ENCODE measurements around the gene SMIM10L2A.
"Not testable (repeated sequence)": the region's sequence is repeated elsewhere in the genome, so short reads cannot be mapped to it uniquely, and the experiment has no call there.

SMIM10L2A gene

GRCh38 chrX:135403374-135403773 is 18.4 kb upstream of the SMIM10L2A start:
- in situ Hi-C loops (cut with MboI; ENCODE audit: low sequenced_read_pairs) = no loop called here
- no peaks in the 10 kb centered on the region for H3K27me3 ChIP-seq (ENCODE audit: low read depth)
- DNase-seq (ENCODE audit: low spot score in 2 of 2) = no peak

GRCh38 chrX:135406428-135406827 is 15.3 kb upstream of the SMIM10L2A start:
- H3K36me3 ChIP-seq (replicated peaks); H3K9me3 ChIP-seq; H3K4me3 ChIP-seq; in situ Hi-C loops (cut with MboI; ENCODE audit: low sequenced_read_pairs); H3K27me3 ChIP-seq (ENCODE audit: low read depth): not testable (repeated sequence)
- peak; percentile 30 to 59 for DNase-seq (ENCODE audit: low spot score in 2 of 2)
- peaks cover 41% of the 10 kb centered on the region for H3K4me1 ChIP-seq

More at GRCh38 chrX:135403374-135403773, 18.4 kb upstream of the SMIM10L2A start:
- Histone ChIP-seq H3K36me3 (replicated peaks) (no peaks in the 10 kb centered on the region), H3K4me3 (no peak overlapping the region), H3K4me1 (peaks cover 22% of the 10 kb centered on the region), H3K9me3 (no peaks in the 10 kb centered on the region)

GRCh38 chrX:135408794-135409193 is 12.9 kb upstream of the SMIM10L2A start:
- in situ Hi-C loops (cut with MboI; ENCODE audit: low sequenced_read_pairs) = no loop called here
- DNase-seq (ENCODE audit: low spot score in 2 of 2) = no peak
- Histone ChIP-seq H3K4me1 (peaks cover 41% of the 10 kb centered on the region), H3K36me3 (replicated peaks) (no peaks in the 10 kb centered on the region), H3K4me3 (no peak overlapping the region), H3K9me3 (no peaks in the 10 kb centered on the region), H3K27me3 (ENCODE audit: low read depth) (no peaks in the 10 kb centered on the region)

GRCh38 chrX:135410861-135411627 is 10.7 kb upstream of the SMIM10L2A start:
- no peak overlapping the region for H3K4me3 ChIP-seq
- H3K4me1 ChIP-seq = peaks cover 32% of the 10 kb centered on the region
- no peaks in the 10 kb centered on the region for H3K9me3 ChIP-seq
- H3K27me3 ChIP-seq (ENCODE audit: low read depth) = no peaks in the 10 kb centered on the region
- in situ Hi-C loops (cut with MboI; ENCODE audit: low sequenced_read_pairs) = no loop called here
- DNase-seq (ENCODE audit: low spot score in 2 of 2) = no peak
- no peaks in the 10 kb centered on the region for H3K36me3 ChIP-seq (replicated peaks)

- no peaks in the 10 kb centered on the region for H3K27me3 ChIP-seq (ENCODE audit: low read depth)
- no peaks in the 10 kb centered on the region for H3K36me3 ChIP-seq (replicated peaks)
- H3K4me3 ChIP-seq = no peak overlapping the region
- H3K4me1 ChIP-seq = peaks cover 30% of the 10 kb centered on the region
- in situ Hi-C loops (cut with MboI; ENCODE audit: low sequenced_read_pairs) = no loop called here
- no peaks in the 10 kb centered on the region for H3K9me3 ChIP-seq
- DNase-seq (ENCODE audit: low spot score in 2 of 2) = no peak
Measured at GRCh38 chrX:135411893-135412292, 9.9 kb upstream of the SMIM10L2A start.

- in situ Hi-C loops (cut with MboI; ENCODE audit: low sequenced_read_pairs) = no loop called here
Measured at GRCh38 chrX:135416546-135416945, 5.2 kb upstream of the SMIM10L2A start.

GRCh38 chrX:135420831-135421230 is 913 bp upstream of the SMIM10L2A start:
- no peak for DNase-seq (ENCODE audit: low spot score in 2 of 2)
- Histone ChIP-seq H3K27me3 (ENCODE audit: low read depth) (no peaks in the 10 kb centered on the region), H3K36me3 (replicated peaks) (no peaks in the 10 kb centered on the region), H3K4me1 (peaks cover 13% of the 10 kb centered on the region), H3K4me3 (no peak overlapping the region; the same call in 1 of the 2 replicates), H3K9me3 (no peaks in the 10 kb centered on the region)
- in situ Hi-C loops (cut with MboI; ENCODE audit: low sequenced_read_pairs) = no loop called here

More at GRCh38 chrX:135416546-135416945, 5.2 kb upstream of the SMIM10L2A start:
- no peaks in the 10 kb centered on the region for H3K9me3 ChIP-seq
- no peaks in the 10 kb centered on the region for H3K36me3 ChIP-seq (replicated peaks)
- peaks cover 8% of the 10 kb centered on the region for H3K4me1 ChIP-seq
- H3K4me3 ChIP-seq = no peak overlapping the region
- no peaks in the 10 kb centered on the region for H3K27me3 ChIP-seq (ENCODE audit: low read depth)
- DNase-seq (ENCODE audit: low spot score in 2 of 2) = no peak

- Histone ChIP-seq H3K4me3 (peak overlapping the region; percentile 53), H3K4me1 (peaks cover 13% of the 10 kb centered on the region), H3K36me3 (replicated peaks) (no peaks in the 10 kb centered on the region), H3K9me3 (no peaks in the 10 kb centered on the region), H3K27me3 (ENCODE audit: low read depth) (no peaks in the 10 kb centered on the region)
- peak; percentile 91 to 98 for DNase-seq (ENCODE audit: low spot score in 2 of 2)
- in situ Hi-C loops (cut with MboI; ENCODE audit: low sequenced_read_pairs) = no loop called here
Measured at GRCh38 chrX:135421537-135421931, 210 bp upstream of the SMIM10L2A start.

- H3K27me3 ChIP-seq (ENCODE audit: low read depth); in situ Hi-C loops (cut with MboI; ENCODE audit: low sequenced_read_pairs); H3K9me3 ChIP-seq; DNase-seq (ENCODE audit: low spot score in 2 of 2); H3K36me3 ChIP-seq (replicated peaks): not testable (repeated sequence)
- H3K4me1 ChIP-seq = peaks cover 13% of the 10 kb centered on the region
- H3K4me3 ChIP-seq = peak overlapping the region; percentile 53
Measured at GRCh38 chrX:135422810-135423168, 1.0 kb downstream of the SMIM10L2A start.

- peaks cover 13% of the 10 kb centered on the region for H3K4me1 ChIP-seq
- H3K27me3 ChIP-seq (ENCODE audit: low read depth); in situ Hi-C loops (cut with MboI; ENCODE audit: low sequenced_read_pairs); H3K36me3 ChIP-seq (replicated peaks); H3K9me3 ChIP-seq: not testable (repeated sequence)
- H3K4me3 ChIP-seq = peak overlapping the region; percentile 53
- peak in 1 of 2 experiments; percentile 40 for DNase-seq (ENCODE audit: low spot score in 2 of 2)
Measured at GRCh38 chrX:135423173-135423864, 1.6 kb downstream of the SMIM10L2A start.

GRCh38 chrX:135424469-135424868 is 2.7 kb downstream of the SMIM10L2A start:
- in situ Hi-C loops (cut with MboI; ENCODE audit: low sequenced_read_pairs) = no loop called here
- Histone ChIP-seq H3K9me3 (no peaks in the 10 kb centered on the region), H3K4me3 (no peak overlapping the region), H3K27me3 (ENCODE audit: low read depth) (no peaks in the 10 kb centered on the region), H3K36me3 (replicated peaks) (no peaks in the 10 kb centered on the region), H3K4me1 (peaks cover 13% of the 10 kb centered on the region)
- no peak for DNase-seq (ENCODE audit: low spot score in 2 of 2)

GRCh38 chrX:135425026-135425965 is 3.6 kb downstream of the SMIM10L2A start:
- in situ Hi-C loops (cut with MboI; ENCODE audit: low sequenced_read_pairs) = no loop called here
- peaks cover 13% of the 10 kb centered on the region for H3K4me1 ChIP-seq
- no peak for DNase-seq (ENCODE audit: low spot score in 2 of 2)
- no peaks in the 10 kb centered on the region for H3K9me3 ChIP-seq
- no peaks in the 10 kb centered on the region for H3K36me3 ChIP-seq (replicated peaks)
- no peaks in the 10 kb centered on the region for H3K27me3 ChIP-seq (ENCODE audit: low read depth)
- H3K4me3 ChIP-seq = no peak overlapping the region

GRCh38 chrX:135429429-135429828 is 7.7 kb downstream of the SMIM10L2A start:
- Histone ChIP-seq H3K9me3 (no peaks in the 10 kb centered on the region), H3K4me1 (no peaks in the 10 kb centered on the region), H3K36me3 (replicated peaks) (no peaks in the 10 kb centered on the region), H3K27me3 (ENCODE audit: low read depth) (no peaks in the 10 kb centered on the region), H3K4me3 (no peak overlapping the region)
- no peak for DNase-seq (ENCODE audit: low spot score in 2 of 2)
- in situ Hi-C loops (cut with MboI; ENCODE audit: low sequenced_read_pairs) = no loop called here

All from HAP-1 (cell line).